IMR-90 (cell line): ENCODE measurements around the gene MAOB. TPM values are rescaled to one million over a fixed set of nuclear protein-coding genes. Genes with fewer than 3 reads are reported as not detected.
A peak's percentile ranks its signal among the peaks of the same experiment; 100 is the strongest.

ENCODE experiments used
- ATAC-seq: fragments of 200-7000 bp; cut with Tn5 transposase; 2 replicates; pipeline ENCODE4 v1.9.1; 2020; ENCODE audit warnings: low read depth, mild to moderate bottlenecking, moderate library complexity
- BruUV-seq: library from RNA; stranded (reverse); fragments of 400-500 nt; replicated peaks from 2 replicates; lab custom pipeline; 2021; lab: Mats Ljungman, UMichigan
- CTCF ChIA-PET: fragments of 300-600 bp; formaldehyde crosslinking; extraction: SDS; loops from one replicate; lab custom pipeline; 2021; ENCODE audit warnings: antibody characterized with exemption; lab: Yijun Ruan, JAX
- POLR2A ChIA-PET: fragments of 300-600 bp; sonication (Branson Sonifier 250); formaldehyde crosslinking; loops from one replicate; lab custom pipeline; 2022; ENCODE audit warnings: antibody characterized with exemption; ENCODE audit not compliant: unreplicated experiment; lab: Charles Lee
- DNase-seq: peaks from one replicate; pipeline ENCODE4 v3.0.0; 2013
- H2AFZ ChIP-seq: replicated peaks from 2 replicates; pipeline ENCODE3; 2013; ENCODE audit warnings: low read length, mild to moderate bottlenecking; ENCODE audit not compliant: poor library complexity
- H2AK5ac ChIP-seq: 2 replicates; pipeline ENCODE4 v1.6.1; 2013; ENCODE audit warnings: low read depth, low read length, inconsistent platforms
- H2AK9ac ChIP-seq: replicated peaks from 2 replicates; pipeline ENCODE3; 2013; ENCODE audit warnings: mild to moderate bottlenecking, low read depth, low read length, moderate library complexity; ENCODE audit not compliant: poor library complexity
- H2BK120ac ChIP-seq: 2 replicates; pipeline ENCODE4 v1.6.1; 2013; ENCODE audit warnings: low read depth, low read length, inconsistent platforms
- H2BK15ac ChIP-seq: 3 replicates; pipeline ENCODE4 v1.6.1; 2013; ENCODE audit warnings: low read depth, low read length, inconsistent platforms
- H2BK20ac ChIP-seq: 2 replicates; pipeline ENCODE4 v1.6.1; 2013; ENCODE audit warnings: low read depth, mild to moderate bottlenecking, inconsistent platforms, low read length, moderate library complexity
- H2BK5ac ChIP-seq: 2 replicates; pipeline ENCODE4 v1.6.1; 2013; ENCODE audit warnings: mild to moderate bottlenecking, low read depth, low read length, inconsistent platforms; ENCODE audit not compliant: poor library complexity, severe bottlenecking
- H3K14ac ChIP-seq: replicated peaks from 2 replicates; pipeline ENCODE4 v1.6.1; 2013; ENCODE audit warnings: low read depth, low read length, inconsistent platforms
- H3K18ac ChIP-seq: 2 replicates; pipeline ENCODE4 v1.6.1; 2013; ENCODE audit warnings: low read depth, low read length, control low read depth
- H3K23ac ChIP-seq: 2 replicates; pipeline ENCODE4 v1.6.1; 2013; ENCODE audit warnings: low read depth, low read length, inconsistent platforms
- H3K27ac ChIP-seq: 2 replicates; pipeline ENCODE4 v1.5.1; 2013; ENCODE audit warnings: mild to moderate bottlenecking, control low read depth, low read length; ENCODE audit not compliant: insufficient read depth
- H3K27me3 ChIP-seq: 2 replicates; pipeline ENCODE4 v1.6.1; 2013; ENCODE audit warnings: low read length; ENCODE audit not compliant: control insufficient read depth, insufficient read depth
- H3K36me3 ChIP-seq: 2 replicates; pipeline ENCODE4 v1.6.1; 2013; ENCODE audit warnings: low read length, mixed read lengths; ENCODE audit not compliant: control insufficient read depth, insufficient read depth
- H3K4ac ChIP-seq: 2 replicates; pipeline ENCODE4 v1.6.1; 2013; ENCODE audit warnings: low read depth, low read length, inconsistent platforms
- H3K4me1 ChIP-seq: 2 replicates; pipeline ENCODE4 v1.6.1; 2013; ENCODE audit warnings: low read length, mixed read lengths; ENCODE audit not compliant: control insufficient read depth, insufficient read depth
- H3K4me2 ChIP-seq: 2 replicates; pipeline ENCODE4 v1.6.1; 2013; ENCODE audit warnings: low read depth, mild to moderate bottlenecking, control low read depth, low read length, moderate library complexity
- H3K4me3 ChIP-seq: 2 replicates; pipeline ENCODE4 v1.5.1; 2013; ENCODE audit warnings: low read depth, mild to moderate bottlenecking, control low read depth, low read length, moderate library complexity; ENCODE audit not compliant: insufficient read depth
- H3K56ac ChIP-seq: 2 replicates; pipeline ENCODE4 v1.6.1; 2013; ENCODE audit warnings: low read length, inconsistent platforms; ENCODE audit not compliant: insufficient read depth; ENCODE audit errors: extremely low read depth
- H3K79me1 ChIP-seq, 2 experiments: 2 replicates each; pipeline ENCODE4 v1.6.1; 2013; ENCODE audit warnings: low read length in 2 of 2, inconsistent platforms in 1 of 2, low read depth in 1 of 2
- H3K9ac ChIP-seq: 2 replicates; pipeline ENCODE4 v1.6.1; 2013; ENCODE audit warnings: low read depth, low read length, control low read depth
- H3K9me1 ChIP-seq: 2 replicates; pipeline ENCODE4 v1.6.1; 2013; ENCODE audit warnings: low read length, inconsistent platforms; ENCODE audit not compliant: insufficient read depth
- H3K9me3 ChIP-seq: 2 replicates; pipeline ENCODE4 v1.6.1; 2013; ENCODE audit warnings: low read length; ENCODE audit not compliant: control insufficient read depth, insufficient read depth
- H4K20me1 ChIP-seq: 2 replicates; pipeline ENCODE4 v1.6.1; 2013; ENCODE audit warnings: low read length, inconsistent platforms; ENCODE audit not compliant: insufficient read depth
- H4K5ac ChIP-seq: 2 replicates; pipeline ENCODE4 v1.6.1; 2013; ENCODE audit warnings: mild to moderate bottlenecking, low read depth, low read length, control low read depth
- H4K8ac ChIP-seq, 2 experiments: 2 replicates each; pipeline ENCODE4 v1.6.1; 2013; ENCODE audit warnings: low read depth in 2 of 2, low read length in 2 of 2, control low read depth in 1 of 2, inconsistent platforms in 1 of 2
- H4K91ac ChIP-seq: 2 replicates; pipeline ENCODE4 v1.6.1; 2013; ENCODE audit warnings: low read depth, low read length, inconsistent platforms; ENCODE audit not compliant: insufficient read depth
- CEBPB ChIP-seq: IDR thresholded peaks from 2 replicates; pipeline ENCODE4 v1.6.1; 2012; ENCODE audit warnings: low read depth, low read length, improper control_type of control experiment
- SMC3 ChIP-seq: fragments of 150-350 bp; IDR thresholded peaks from 2 replicates; pipeline ENCODE4 v1.6.1; 2016; ENCODE audit warnings: low read depth, mild to moderate bottlenecking, antibody characterized with exemption, low read length, moderate library complexity
- WGBS, 2 experiments: methylation state at CpG; one replicate each; pipeline versions ENCODE4 v1.1.5 to v1.1.7; 2013; ENCODE audit warnings: missing lambda C conversion rate in 2 of 2; ENCODE audit not compliant: insufficient read length in 1 of 2; ENCODE audit errors: extremely low coverage in 2 of 2; 5-methylcytosine and 5-hydroxymethylcytosine counted together
- dilution Hi-C: fragments of 300-500 bp; cut with HindIII; formaldehyde crosslinking; loops from one replicate; pipeline ENCODE4 v1.14.3; 2018; ENCODE audit warnings: low sequenced_read_pairs; ENCODE audit not compliant: unreplicated experiment
- in situ Hi-C: fragments of 300-500 bp; cut with MboI; formaldehyde crosslinking; loops from 3 replicates; pipeline ENCODE4 v1.14.3; 2019; ENCODE audit warnings: low sequenced_read_pairs, inconsistent platforms, mixed read lengths
- intact Hi-C: fragments of 100-400 bp; cut with micrococcal nuclease; formaldehyde crosslinking; loops from 2 replicates; pipeline ENCODE4 v1.10.0; 2022
- polyA plus RNA-seq, 3 experiments: library from polyadenylated mRNA; depleted of rRNA; stranded (reverse); fragments of >200 nt; gene quantifications; 2 replicates each; pipeline ENCODE4 v1.2.3, GENCODE V29; 2012; ENCODE audit warnings: low replicate concordance in 1 of 3
- total RNA-seq: library from RNA; depleted of rRNA; stranded (reverse); fragments of >200 nt; gene quantifications from 2 replicates; pipeline ENCODE4 v1.2.3, GENCODE V29; 2012

MAOB gene
- total and polyA plus RNA-seq, 2 of the 4 experiments (the other 2 are of a cell fraction), result 0.36 to 0.46 TPM

GRCh38 chrX:43897290-43897689, 15.0 kb upstream of the MAOB start:
- Histone ChIP-seq H3K4me2 (no peak overlapping the region), H3K14ac (no peak overlapping the region), H2BK15ac (no peak overlapping the region), H4K91ac (no peak overlapping the region), H2BK20ac (no peak overlapping the region), H3K79me1 (no peaks in the 10 kb centered on the region), H4K20me1 (no peaks in the 10 kb centered on the region), H3K4ac (no peak overlapping the region), H3K27ac (no peak overlapping the region), H3K18ac (no peak overlapping the region), H3K27me3 (no peaks in the 10 kb centered on the region; the same call in 1 of the 2 replicates), H2AK5ac (no peak overlapping the region), H3K4me3 (no peak overlapping the region), H2BK120ac (no peak overlapping the region), H3K9ac (no peak overlapping the region), H2BK5ac (no peak overlapping the region), H2AK9ac (no peak overlapping the region), H3K23ac (no peak overlapping the region), H2AFZ (no peak overlapping the region), H3K9me3 (no peaks in the 10 kb centered on the region), H3K4me1 (no peaks in the 10 kb centered on the region), H4K8ac (no peak overlapping the region), H3K9me1 (no peaks in the 10 kb centered on the region), H4K5ac (no peak overlapping the region), H3K56ac (no peak overlapping the region), H3K36me3 (no peaks in the 10 kb centered on the region)
- TF ChIP-seq SMC3 (no peak), CEBPB (peak; percentile 92)
- BruUV-seq, result no TSS peak
- WGBS, 2 experiments, result no CpG with 5 or more reads among the region's 4 CpGs
- in situ Hi-C loops, result no loop called here
- CTCF ChIA-PET, result no interaction called here
- dilution Hi-C loops, result no loop called here
- ATAC-seq (no peak), DNase-seq (no peak)
- intact Hi-C loops, result no loop called here
- POLR2A ChIA-PET, result no interaction called here
